Urinary bladder (tissue), 4 donors: ENCODE results near the gene SPACA7. TPM values are rescaled to one million over a fixed set of nuclear protein-coding genes. Genes with fewer than 3 reads are reported as not detected.
"Not testable (repeated sequence)": the region's sequence is repeated elsewhere in the genome, so short reads cannot be mapped to it uniquely, and the experiment has no call there.

Experiments used
- DNase-seq: peaks from one replicate; pipeline ENCODE4 v3.0.0-alpha.2; 2015; ENCODE audit errors: extremely low spot score
- H3K27ac ChIP-seq: one replicate; pipeline ENCODE4 v1.5.1; 2013; ENCODE audit warnings: low read depth, mild to moderate bottlenecking, moderate library complexity
- H3K36me3 ChIP-seq: one replicate; pipeline ENCODE4 v1.6.1; 2013; ENCODE audit warnings: mild to moderate bottlenecking, moderate library complexity; ENCODE audit not compliant: insufficient read depth
- H3K4me1 ChIP-seq: one replicate; pipeline ENCODE4 v1.6.1; 2013; ENCODE audit warnings: mild to moderate bottlenecking, moderate library complexity; ENCODE audit not compliant: insufficient read depth
- H3K4me3 ChIP-seq: one replicate; pipeline ENCODE4 v1.5.1; 2013; ENCODE audit warnings: low read depth, low read length
- WGBS: extraction: QIAGEN DNeasy Blood & Tissue Kit; methylation state at CpG from one replicate; pipeline ENCODE4 v1.1.7; 2013; 5-methylcytosine and 5-hydroxymethylcytosine counted together
- polyA plus RNA-seq: library from polyadenylated mRNA; stranded (reverse); fragments of 200-250 nt; gene quantifications from one replicate; pipeline ENCODE4 v1.2.3, GENCODE V29; 2013
- total RNA-seq: library from RNA; depleted of rRNA; stranded (reverse); fragments of >200 nt; gene quantifications from one replicate; pipeline ENCODE4 v1.2.3, GENCODE V29; 2014
- donor health status: healthy with polysubstance abuse.
- donor health status: healthy.

SPACA7 gene
- total and polyA plus RNA-seq, 2 donors, result not detected

GRCh38 chr13:112409828-112410227 is 33.7 kb downstream of the SPACA7 start:
- not testable (repeated sequence) for H3K4me3 ChIP-seq, H3K4me1 ChIP-seq, H3K27ac ChIP-seq, DNase-seq, H3K36me3 ChIP-seq
- 79% methylated on average over 3 of the region's 3 CpGs for WGBS

GRCh38 chr13:112416647-112417046 is 40.5 kb downstream of the SPACA7 start:
- DNase-seq, result no peak
- WGBS, result 73% methylated on average over 1 of the region's 1 CpG
- Histone ChIP-seq H3K4me3 (no peak overlapping the region), H3K27ac (no peak overlapping the region), H3K36me3 (no peaks in the 10 kb centered on the region), H3K4me1 (no peaks in the 10 kb centered on the region)

- no peak for DNase-seq
- H3K4me1 ChIP-seq, result no peaks in the 10 kb centered on the region
- no peaks in the 10 kb centered on the region for H3K36me3 ChIP-seq
- no peak overlapping the region for H3K4me3 ChIP-seq
- H3K27ac ChIP-seq, result no peak overlapping the region
These were observed 40.9 kb downstream of the SPACA7 start for GRCh38 chr13:112417079-112417478.

- no peak for DNase-seq
- 85% methylated on average over 14 of the region's 14 CpGs for WGBS
These were observed 47.9 kb downstream of the SPACA7 start for GRCh38 chr13:112424098-112424497.

GRCh38 chr13:112428704-112429103 is 52.5 kb downstream of the SPACA7 start:
- Histone ChIP-seq H3K27ac (no peak overlapping the region), H3K36me3 (no peaks in the 10 kb centered on the region), H3K4me3 (no peak overlapping the region), H3K4me1 (no peaks in the 10 kb centered on the region)
- DNase-seq, result no peak

More at GRCh38 chr13:112424098-112424497, 47.9 kb downstream of the SPACA7 start:
- Histone ChIP-seq H3K27ac (no peak overlapping the region), H3K4me3 (no peak overlapping the region), H3K36me3 (no peaks in the 10 kb centered on the region), H3K4me1 (no peaks in the 10 kb centered on the region)

- Histone ChIP-seq H3K4me1 (no peaks in the 10 kb centered on the region), H3K4me3 (no peak overlapping the region), H3K27ac (no peak overlapping the region), H3K36me3 (no peaks in the 10 kb centered on the region)
- 76% methylated on average over 5 of the region's 5 CpGs for WGBS
- DNase-seq, result no peak
These were observed 55.6 kb downstream of the SPACA7 start for GRCh38 chr13:112431734-112432133.

GRCh38 chr13:112432734-112433133 is 56.6 kb downstream of the SPACA7 start:
- not testable (repeated sequence) for H3K36me3 ChIP-seq, H3K4me3 ChIP-seq, DNase-seq, H3K27ac ChIP-seq, H3K4me1 ChIP-seq
- 67% methylated on average over 5 of the region's 5 CpGs for WGBS

- DNase-seq, H3K36me3 ChIP-seq, H3K27ac ChIP-seq, H3K4me3 ChIP-seq, H3K4me1 ChIP-seq: not testable (repeated sequence)
- 92% methylated on average over 16 of the region's 16 CpGs for WGBS
These were observed 57.4 kb downstream of the SPACA7 start for GRCh38 chr13:112433517-112433916.

- DNase-seq, result no peak
- no peak overlapping the region for H3K4me3 ChIP-seq
- 81% methylated on average over 13 of the region's 13 CpGs for whole genome bisulfite sequencing
- H3K27ac ChIP-seq, result no peak overlapping the region
- no peaks in the 10 kb centered on the region for H3K4me1 ChIP-seq
- H3K36me3 ChIP-seq, result no peaks in the 10 kb centered on the region
These were observed 57.9 kb downstream of the SPACA7 start for GRCh38 chr13:112434032-112434431.

GRCh38 chr13:112434937-112435523 is 58.9 kb downstream of the SPACA7 start:
- DNase-seq, result no peak
- WGBS, result 85% methylated on average over 12 of the region's 12 CpGs
- H3K27ac ChIP-seq, result no peak overlapping the region
- no peaks in the 10 kb centered on the region for H3K36me3 ChIP-seq
- no peaks in the 10 kb centered on the region for H3K4me1 ChIP-seq
- no peak overlapping the region for H3K4me3 ChIP-seq

- WGBS, result 84% methylated on average over 9 of the region's 9 CpGs
- no peaks in the 10 kb centered on the region for H3K4me1 ChIP-seq
- no peak overlapping the region for H3K27ac ChIP-seq
- no peak for DNase-seq
- no peaks in the 10 kb centered on the region for H3K36me3 ChIP-seq
- H3K4me3 ChIP-seq, result no peak overlapping the region
These were observed 59.8 kb downstream of the SPACA7 start for GRCh38 chr13:112435973-112436372.

GRCh38 chr13:112438094-112438493 is 61.9 kb downstream of the SPACA7 start:
- H3K4me1 ChIP-seq, result no peaks in the 10 kb centered on the region
- H3K36me3 ChIP-seq, result no peaks in the 10 kb centered on the region
- WGBS, result 76% methylated on average over 1 of the region's 1 CpG
- no peak for DNase-seq
- H3K27ac ChIP-seq, result no peak overlapping the region
- no peak overlapping the region for H3K4me3 ChIP-seq

- Histone ChIP-seq H3K36me3 (no peaks in the 10 kb centered on the region), H3K27ac (no peak overlapping the region), H3K4me1 (no peaks in the 10 kb centered on the region), H3K4me3 (no peak overlapping the region)
- no peak for DNase-seq
- 38% methylated on average over 2 of the region's 2 CpGs for WGBS
These were observed 62.4 kb downstream of the SPACA7 start for GRCh38 chr13:112438515-112438914.

- 88% methylated on average over 17 of the region's 17 CpGs for WGBS
- Histone ChIP-seq H3K36me3 (no peaks in the 10 kb centered on the region), H3K27ac (no peak overlapping the region), H3K4me3 (no peak overlapping the region), H3K4me1 (no peaks in the 10 kb centered on the region)
- no peak for DNase-seq
These were observed 65.1 kb downstream of the SPACA7 start for GRCh38 chr13:112441226-112441625.

- DNase-seq, result no peak
- Histone ChIP-seq H3K27ac (no peak overlapping the region), H3K36me3 (no peaks in the 10 kb centered on the region)
These were observed 65.7 kb downstream of the SPACA7 start for GRCh38 chr13:112441779-112442310.

More at GRCh38 chr13:112441779-112442310, 65.7 kb downstream of the SPACA7 start:
- WGBS, result 76% methylated on average over 19 of the region's 19 CpGs
- no peaks in the 10 kb centered on the region for H3K4me1 ChIP-seq
- no peak overlapping the region for H3K4me3 ChIP-seq
